ENCODE results near the gene ZNF365. TPM values are rescaled to one million over a fixed set of nuclear protein-coding genes. Genes with fewer than 3 reads are reported as not detected.
A peak's percentile ranks its signal among the peaks of the same experiment; 100 is the strongest.
"Not testable (repeated sequence)": the region's sequence is repeated elsewhere in the genome, so short reads cannot be mapped to it uniquely, and the experiment has no call there.

Gene ZNF365
- total RNA-seq, 1 donor from 2014 or later, result 8.9 TPM

DNA sequence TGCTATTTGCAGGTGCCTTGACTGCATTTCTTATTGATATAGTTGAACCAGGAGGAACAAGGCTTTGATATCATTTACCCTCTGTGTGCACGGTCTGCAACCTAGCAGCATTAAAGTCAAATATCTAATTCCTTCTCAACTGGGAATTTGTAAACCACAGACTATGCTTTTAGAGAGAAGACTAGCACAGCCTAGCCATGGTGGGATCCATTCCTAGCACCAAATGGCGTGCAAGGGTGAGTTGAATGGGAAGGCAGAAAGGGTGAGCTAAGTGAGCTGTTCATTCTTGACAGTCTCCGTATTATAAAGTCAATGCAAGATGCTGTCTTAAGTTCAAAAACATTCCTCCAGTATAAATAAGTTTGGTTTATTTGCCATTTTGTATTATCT, 2.9 kb downstream of the ZNF365 start:
- no peak for TF ChIP-seq EZH2 (IDR thresholded peaks at IDR 0.05; ENCODE audit: insufficient read depth, low read length)
- TF ChIP-seq, protein P1, sequence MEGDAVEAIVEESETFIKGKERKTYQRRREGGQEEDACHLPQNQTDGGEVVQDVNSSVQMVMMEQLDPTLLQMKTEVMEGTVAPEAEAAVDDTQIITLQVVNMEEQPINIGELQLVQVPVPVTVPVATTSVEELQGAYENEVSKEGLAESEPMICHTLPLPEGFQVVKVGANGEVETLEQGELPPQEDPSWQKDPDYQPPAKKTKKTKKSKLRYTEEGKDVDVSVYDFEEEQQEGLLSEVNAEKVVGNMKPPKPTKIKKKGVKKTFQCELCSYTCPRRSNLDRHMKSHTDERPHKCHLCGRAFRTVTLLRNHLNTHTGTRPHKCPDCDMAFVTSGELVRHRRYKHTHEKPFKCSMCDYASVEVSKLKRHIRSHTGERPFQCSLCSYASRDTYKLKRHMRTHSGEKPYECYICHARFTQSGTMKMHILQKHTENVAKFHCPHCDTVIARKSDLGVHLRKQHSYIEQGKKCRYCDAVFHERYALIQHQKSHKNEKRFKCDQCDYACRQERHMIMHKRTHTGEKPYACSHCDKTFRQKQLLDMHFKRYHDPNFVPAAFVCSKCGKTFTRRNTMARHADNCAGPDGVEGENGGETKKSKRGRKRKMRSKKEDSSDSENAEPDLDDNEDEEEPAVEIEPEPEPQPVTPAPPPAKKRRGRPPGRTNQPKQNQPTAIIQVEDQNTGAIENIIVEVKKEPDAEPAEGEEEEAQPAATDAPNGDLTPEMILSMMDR (IDR thresholded peaks at IDR 0.05; ENCODE audit: insufficient read depth, low read depth, low read length), result no peak
- H3K27ac Mint-ChIP-seq (ENCODE audit: unreplicated experiment), result no peak overlapping the region
- H3K4me3 Mint-ChIP-seq (ENCODE audit: unreplicated experiment), result peak overlapping the region; percentile 47
- DNase-seq (ENCODE audit: low read depth) (no peak), FAIRE-seq (no peak)
- Histone ChIP-seq H3K36me3 (ENCODE audit: insufficient read depth, low read length) (no peaks in the 10 kb centered on the region), H3K4me1 (ENCODE audit: insufficient read depth, low read length) (peaks cover 19% of the 10 kb centered on the region), H3K4me3 (ENCODE audit: insufficient read depth, low read depth, low read length) (no peak overlapping the region), H3K79me2 (ENCODE audit: insufficient read depth, low read length) (peaks cover 22% of the 10 kb centered on the region), H3K4me2 (ENCODE audit: low read length) (no peak overlapping the region), H2AFZ (ENCODE audit: low read depth, low read length) (no peak overlapping the region), H4K20me1 (ENCODE audit: insufficient read depth, low read length) (no peaks in the 10 kb centered on the region), H3K9ac (ENCODE audit: low read length) (no peak overlapping the region), H3K27ac (ENCODE audit: low read depth, low read length) (no peak overlapping the region), H3K27me3 (ENCODE audit: insufficient read depth, low read length) (no peaks in the 10 kb centered on the region), H3K9me3 (ENCODE audit: insufficient read depth, low read depth, low read length) (no peaks in the 10 kb centered on the region)
- H3K27me3 Mint-ChIP-seq (ENCODE audit: low read depth, unreplicated experiment), result no peaks in the 10 kb centered on the region
- H3K9me3 Mint-ChIP-seq (ENCODE audit: unreplicated experiment), result no peaks in the 10 kb centered on the region
- H3K36me3 Mint-ChIP-seq (ENCODE audit: low read depth, unreplicated experiment), result peaks cover 1% of the 10 kb centered on the region
- peaks cover 53% of the 10 kb centered on the region for H3K4me1 Mint-ChIP-seq (ENCODE audit: low read depth, unreplicated experiment)

DNA sequence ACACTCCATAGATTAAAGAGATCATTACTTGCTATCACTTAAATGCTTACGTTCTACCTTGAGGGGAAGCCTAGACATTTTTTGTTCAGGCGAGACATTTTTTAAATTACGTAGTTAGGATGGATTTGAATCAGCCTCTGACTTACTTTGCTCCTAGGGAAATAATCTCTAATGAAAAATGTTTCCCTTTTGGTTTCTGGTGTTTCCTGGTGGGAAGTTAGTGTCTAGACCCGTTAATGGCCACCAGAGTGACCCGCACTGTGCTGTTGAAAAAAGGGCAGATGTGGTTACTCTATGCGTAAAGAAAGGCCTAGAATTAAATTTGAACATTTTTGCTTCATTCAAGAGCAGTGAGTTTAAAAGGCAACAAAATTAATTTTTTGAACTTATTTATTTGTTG, 3.8 kb downstream of the ZNF365 start:
- no peak overlapping the region for H3K4me2 ChIP-seq (ENCODE audit: low read length)
- H3K27me3 Mint-ChIP-seq (ENCODE audit: low read depth, unreplicated experiment), result no peaks in the 10 kb centered on the region
- H3K4me1 Mint-ChIP-seq (ENCODE audit: low read depth, unreplicated experiment), result peaks cover 56% of the 10 kb centered on the region
- H3K4me3 Mint-ChIP-seq (ENCODE audit: unreplicated experiment), result no peak overlapping the region
- no peaks in the 10 kb centered on the region for H3K9me3 Mint-ChIP-seq (ENCODE audit: unreplicated experiment)
- no peak overlapping the region for H3K9ac ChIP-seq (ENCODE audit: low read length)
- peaks cover 1% of the 10 kb centered on the region for H3K36me3 Mint-ChIP-seq (ENCODE audit: low read depth, unreplicated experiment)
- no peak overlapping the region for H3K27ac ChIP-seq (ENCODE audit: low read depth, low read length)
- no peaks in the 10 kb centered on the region for H3K27me3 ChIP-seq (ENCODE audit: insufficient read depth, low read length)
- H2AFZ ChIP-seq (ENCODE audit: low read depth, low read length), result no peak overlapping the region
- no peaks in the 10 kb centered on the region for H4K20me1 ChIP-seq (ENCODE audit: insufficient read depth, low read length)
- no peak overlapping the region for H3K27ac Mint-ChIP-seq (ENCODE audit: unreplicated experiment)
- DNase-seq (ENCODE audit: low read depth) (no peak), FAIRE-seq (no peak)
- H3K79me2 ChIP-seq (ENCODE audit: insufficient read depth, low read length), result peaks cover 32% of the 10 kb centered on the region
- H3K9me3 ChIP-seq (ENCODE audit: insufficient read depth, low read depth, low read length), result no peaks in the 10 kb centered on the region
- no peaks in the 10 kb centered on the region for H3K36me3 ChIP-seq (ENCODE audit: insufficient read depth, low read length)
- H3K4me1 ChIP-seq (ENCODE audit: insufficient read depth, low read length), result peaks cover 19% of the 10 kb centered on the region
- no peak overlapping the region for H3K4me3 ChIP-seq (ENCODE audit: insufficient read depth, low read depth, low read length)
- TF ChIP-seq, protein P1 (IDR thresholded peaks at IDR 0.05; ENCODE audit: insufficient read depth, low read depth, low read length), result no peak
- no peak for TF ChIP-seq EZH2 (IDR thresholded peaks at IDR 0.05; ENCODE audit: insufficient read depth, low read length)

DNA sequence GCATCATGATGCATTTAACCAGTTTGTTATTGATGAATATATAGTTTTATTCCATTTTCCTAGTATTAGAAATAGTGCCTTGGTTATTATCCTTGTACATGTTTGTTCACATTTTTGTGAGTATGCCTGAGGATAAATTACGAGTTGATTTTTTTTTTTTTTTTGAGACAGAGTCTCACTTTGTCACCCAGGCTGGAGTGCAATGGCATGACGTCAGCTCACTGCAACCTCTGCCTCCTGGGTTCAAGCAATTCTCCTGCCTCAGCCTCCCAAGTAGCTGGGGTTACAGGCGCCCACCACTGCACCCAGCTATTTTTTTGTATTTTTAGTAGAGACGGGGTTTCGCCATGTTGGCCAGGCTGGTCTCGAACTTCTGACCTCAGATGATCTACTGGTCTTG, 4.7 kb downstream of the ZNF365 start:
- FAIRE-seq; H3K27ac ChIP-seq (ENCODE audit: low read depth, low read length); H3K4me3 ChIP-seq (ENCODE audit: insufficient read depth, low read depth, low read length); H3K4me2 ChIP-seq (ENCODE audit: low read length); H3K36me3 Mint-ChIP-seq (ENCODE audit: low read depth, unreplicated experiment); H3K9me3 ChIP-seq (ENCODE audit: insufficient read depth, low read depth, low read length); H3K4me3 Mint-ChIP-seq (ENCODE audit: unreplicated experiment); H3K27me3 ChIP-seq (ENCODE audit: insufficient read depth, low read length); H3K9ac ChIP-seq (ENCODE audit: low read length); DNase-seq (ENCODE audit: low read depth); H3K36me3 ChIP-seq (ENCODE audit: insufficient read depth, low read length); H2AFZ ChIP-seq (ENCODE audit: low read depth, low read length); H4K20me1 ChIP-seq (ENCODE audit: insufficient read depth, low read length); H3K27me3 Mint-ChIP-seq (ENCODE audit: low read depth, unreplicated experiment); H3K27ac Mint-ChIP-seq (ENCODE audit: unreplicated experiment); H3K9me3 Mint-ChIP-seq (ENCODE audit: unreplicated experiment): not testable (repeated sequence)
- peaks cover 18% of the 10 kb centered on the region for H3K4me1 ChIP-seq (ENCODE audit: insufficient read depth, low read length)
- H3K79me2 ChIP-seq (ENCODE audit: insufficient read depth, low read length), result peaks cover 35% of the 10 kb centered on the region
- peaks cover 58% of the 10 kb centered on the region for H3K4me1 Mint-ChIP-seq (ENCODE audit: low read depth, unreplicated experiment)
